Trophoblast cell (in vitro differentiated cells and primary cell): ENCODE data around the gene CRYAA.
"Not testable (repeated sequence)": the region's sequence is repeated elsewhere in the genome, so short reads cannot be mapped to it uniquely, and the experiment has no call there.

Source experiments
- DNase-seq, 2 donors: peaks; one replicate each; pipeline ENCODE4 v3.0.0-alpha.2; 2016
- H2AFZ ChIP-seq: 2 replicates; pipeline ENCODE4 v1.6.1; 2013; ENCODE audit warnings: low read length, moderate library complexity, mild to moderate bottlenecking; ENCODE audit not compliant: insufficient read depth, poor library complexity
- H2AK5ac ChIP-seq: 2 replicates; pipeline ENCODE4 v1.6.1; 2013; ENCODE audit warnings: mild to moderate bottlenecking, low read length
- H2BK120ac ChIP-seq: 2 replicates; pipeline ENCODE4 v1.6.1; 2013; ENCODE audit warnings: low read length, mild to moderate bottlenecking, moderate library complexity; ENCODE audit not compliant: insufficient read depth, poor library complexity
- H2BK12ac ChIP-seq: 2 replicates; pipeline ENCODE4 v1.6.1; 2013; ENCODE audit warnings: mild to moderate bottlenecking, low read length, moderate library complexity
- H2BK5ac ChIP-seq: 2 replicates; pipeline ENCODE4 v1.6.1; 2013; ENCODE audit warnings: low read length, low read depth, moderate library complexity, mild to moderate bottlenecking; ENCODE audit not compliant: poor library complexity
- H3K14ac ChIP-seq: 2 replicates; pipeline ENCODE4 v1.6.1; 2013; ENCODE audit warnings: mild to moderate bottlenecking, low read length
- H3K18ac ChIP-seq: 2 replicates; pipeline ENCODE4 v1.6.1; 2013; ENCODE audit warnings: mild to moderate bottlenecking, low read length
- H3K23ac ChIP-seq: 2 replicates; pipeline ENCODE4 v1.6.1; 2013; ENCODE audit warnings: low read length
- H3K27ac ChIP-seq: 2 replicates; pipeline ENCODE4 v1.5.1; 2013; ENCODE audit warnings: low read depth, mild to moderate bottlenecking, inconsistent platforms, low read length, moderate library complexity
- H3K27me3 ChIP-seq: 2 replicates; pipeline ENCODE4 v1.6.1; 2013; ENCODE audit warnings: inconsistent platforms, mild to moderate bottlenecking, low read length, moderate library complexity; ENCODE audit not compliant: insufficient read depth
- H3K36me3 ChIP-seq, 2 experiments: 1 replicate in 1 of 2; 2 replicates in 1 of 2; pipeline ENCODE4 v1.6.1; 2013; ENCODE audit warnings: low read length in 2 of 2, mild to moderate bottlenecking in 2 of 2, moderate library complexity in 1 of 2; ENCODE audit not compliant: insufficient read depth in 2 of 2, control insufficient read depth in 1 of 2
- H3K4ac ChIP-seq: 2 replicates; pipeline ENCODE4 v1.6.1; 2013; ENCODE audit warnings: low read depth, mild to moderate bottlenecking, low read length, moderate library complexity
- H3K4me1 ChIP-seq, 2 experiments: 1 replicate in 1 of 2; 2 replicates in 1 of 2; pipeline ENCODE4 v1.6.1; 2013; ENCODE audit warnings: low read length in 2 of 2, mild to moderate bottlenecking in 2 of 2, moderate library complexity in 1 of 2; ENCODE audit not compliant: insufficient read depth in 2 of 2, control insufficient read depth in 1 of 2
- H3K4me2 ChIP-seq: 2 replicates; pipeline ENCODE4 v1.6.1; 2013; ENCODE audit warnings: inconsistent platforms, mild to moderate bottlenecking, low read length, moderate library complexity
- H3K4me3 ChIP-seq: 2 replicates; pipeline ENCODE4 v1.5.1; 2013; ENCODE audit warnings: mild to moderate bottlenecking, low read depth, low read length, inconsistent platforms
- H3K79me1 ChIP-seq: one replicate; pipeline ENCODE4 v1.6.1; 2013; ENCODE audit warnings: low read length
- H3K79me2 ChIP-seq: 2 replicates; pipeline ENCODE4 v1.6.1; 2013; ENCODE audit warnings: low read length, mild to moderate bottlenecking; ENCODE audit not compliant: control insufficient read depth, insufficient read depth, poor library complexity
- H3K9ac ChIP-seq: 2 replicates; pipeline ENCODE4 v1.6.1; 2013; ENCODE audit warnings: mild to moderate bottlenecking, low read length
- H3K9me3 ChIP-seq: 2 replicates; pipeline ENCODE4 v1.6.1; 2013; ENCODE audit warnings: low read depth, mild to moderate bottlenecking, control low read depth, inconsistent platforms, low read length; ENCODE audit not compliant: insufficient read depth
- H4K12ac ChIP-seq: 2 replicates; pipeline ENCODE4 v1.6.1; 2013; ENCODE audit warnings: low read depth, mild to moderate bottlenecking, low read length, moderate library complexity
- H4K8ac ChIP-seq: 2 replicates; pipeline ENCODE4 v1.6.1; 2013; ENCODE audit warnings: low read depth, mild to moderate bottlenecking, low read length, moderate library complexity
- H4K91ac ChIP-seq: one replicate; pipeline ENCODE4 v1.6.1; 2013; ENCODE audit warnings: low read depth, mild to moderate bottlenecking, low read length, moderate library complexity
- WGBS: extraction: QIAGEN DNeasy Blood & Tissue Kit; methylation state at CpG from one replicate; pipeline ENCODE4 v1.1.7; 2013; ENCODE audit warnings: missing lambda C conversion rate; ENCODE audit not compliant: insufficient read length, insufficient coverage; ENCODE audit errors: extremely low coverage; 5-methylcytosine and 5-hydroxymethylcytosine counted together

CRYAA gene

GRCh38 chr21:43141407-43141806, 27.4 kb upstream of the CRYAA start:
- H3K9ac ChIP-seq, H4K91ac ChIP-seq, H3K27me3 ChIP-seq, H3K4me3 ChIP-seq, H2AK5ac ChIP-seq, H3K27ac ChIP-seq, H3K9me3 ChIP-seq, DNase-seq, H3K4ac ChIP-seq, H3K4me2 ChIP-seq, H3K14ac ChIP-seq, H2AFZ ChIP-seq, H2BK12ac ChIP-seq, H3K79me2 ChIP-seq, H3K4me1 ChIP-seq, H3K36me3 ChIP-seq, H2BK5ac ChIP-seq, H3K23ac ChIP-seq, H3K18ac ChIP-seq, H4K12ac ChIP-seq, H4K8ac ChIP-seq, H3K79me1 ChIP-seq, H2BK120ac ChIP-seq: not testable (repeated sequence)
- no CpG with 5 or more reads among the region's 17 CpGs for WGBS

DNA sequence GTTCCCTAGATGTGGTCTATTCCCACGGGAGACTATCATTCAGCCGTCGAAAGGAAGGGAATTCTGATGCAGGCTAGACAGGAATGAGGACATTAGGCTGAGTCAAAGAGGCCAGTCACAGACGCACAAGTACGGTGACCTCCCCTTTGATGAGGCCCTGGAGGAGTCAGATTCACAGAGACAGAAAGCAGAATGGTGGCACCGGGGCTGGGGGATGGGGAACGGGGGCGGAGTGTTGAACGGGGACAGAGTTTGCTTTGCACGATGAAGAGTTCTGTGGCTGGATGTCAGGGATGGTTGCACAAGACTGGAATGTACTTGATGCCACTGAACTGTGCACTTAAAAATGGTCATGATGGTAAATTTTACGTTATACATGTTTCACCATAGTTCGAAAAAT, 22.2 kb upstream of the CRYAA start:
- H3K79me2 ChIP-seq, H2BK5ac ChIP-seq, H4K12ac ChIP-seq, H2AK5ac ChIP-seq, H3K4me2 ChIP-seq, H3K27me3 ChIP-seq, H3K27ac ChIP-seq, H3K4me1 ChIP-seq, H3K14ac ChIP-seq, H4K91ac ChIP-seq, H2AFZ ChIP-seq, H3K9ac ChIP-seq, H3K4me3 ChIP-seq, H3K9me3 ChIP-seq, H3K4ac ChIP-seq, H2BK120ac ChIP-seq, H3K18ac ChIP-seq, H3K23ac ChIP-seq, H3K79me1 ChIP-seq, H2BK12ac ChIP-seq, H4K8ac ChIP-seq, H3K36me3 ChIP-seq, DNase-seq: not testable (repeated sequence)
- no CpG with 5 or more reads among the region's 12 CpGs for WGBS

GRCh38 chr21:43147999-43148398, 20.8 kb upstream of the CRYAA start:
- H2AK5ac ChIP-seq, H3K27me3 ChIP-seq, H3K36me3 ChIP-seq, H3K9ac ChIP-seq, H4K91ac ChIP-seq, H3K79me1 ChIP-seq, H4K8ac ChIP-seq, H4K12ac ChIP-seq, H3K4ac ChIP-seq, DNase-seq, H3K23ac ChIP-seq, H3K9me3 ChIP-seq, H3K14ac ChIP-seq, H3K27ac ChIP-seq, H2BK12ac ChIP-seq, H2BK120ac ChIP-seq, H3K4me2 ChIP-seq, H3K4me3 ChIP-seq, H2BK5ac ChIP-seq, H2AFZ ChIP-seq, H3K4me1 ChIP-seq, H3K18ac ChIP-seq, H3K79me2 ChIP-seq: not testable (repeated sequence)
- WGBS, result no CpG with 5 or more reads among the region's 7 CpGs

DNA sequence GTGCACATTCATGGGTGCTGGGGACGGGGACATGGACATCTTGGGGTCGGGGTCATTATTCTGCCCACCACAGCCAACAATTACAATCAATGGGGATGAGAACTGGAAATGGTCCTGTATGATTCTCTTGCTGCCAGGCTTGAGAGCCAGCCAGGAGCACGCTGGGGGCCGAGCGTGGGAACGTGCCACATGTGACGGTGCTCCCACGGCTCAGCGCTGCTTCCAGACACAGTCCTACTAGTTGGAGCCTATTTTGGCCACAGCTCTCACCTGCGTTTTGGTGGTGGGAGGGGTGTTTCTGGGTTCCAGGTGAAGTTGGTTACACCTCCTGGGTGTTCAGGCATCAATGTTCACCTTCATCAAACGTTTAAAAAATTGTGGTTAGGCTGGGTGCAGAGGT, 19.5 kb upstream of the CRYAA start:
- not testable (repeated sequence) for H3K9ac ChIP-seq, H3K23ac ChIP-seq, H2BK120ac ChIP-seq, H3K9me3 ChIP-seq, H3K27me3 ChIP-seq, H3K18ac ChIP-seq, H2AFZ ChIP-seq, H3K4me3 ChIP-seq, H3K14ac ChIP-seq, H2BK12ac ChIP-seq, H3K79me2 ChIP-seq, H3K79me1 ChIP-seq, H3K4ac ChIP-seq, H3K4me2 ChIP-seq, H4K91ac ChIP-seq, H2BK5ac ChIP-seq, H3K27ac ChIP-seq, H4K12ac ChIP-seq, H3K4me1 ChIP-seq, DNase-seq, H3K36me3 ChIP-seq, H2AK5ac ChIP-seq, H4K8ac ChIP-seq
- WGBS, result no CpG with 5 or more reads among the region's 11 CpGs
